Activated naive CD8-positive, alpha-beta T cell treated with anti-CD3 and anti-CD28 coated beads, Interleukin-2, amount 50 U/mL, for 16 hours (primary cell): ENCODE results near the gene PRR30.
A peak's percentile ranks its signal among the peaks of the same experiment; 100 is the strongest.

Experiments
- DNase-seq: peaks from one replicate; pipeline ENCODE4 v3.0.0-alpha.2; 2020; ENCODE audit warnings: low read depth, low spot score

PRR30 gene

GRCh38 chr2:27154488-27154887 is 15.3 kb upstream of the PRR30 start:
- DNase-seq = no peak

- no peak for DNase-seq
Observed at GRCh38 chr2:27152796-27153464, 13.7 kb upstream of the PRR30 start.

- DNase-seq = no peak
Observed at GRCh38 chr2:27152102-27152795, 13.0 kb upstream of the PRR30 start.

GRCh38 chr2:27150639-27151230 is 11.5 kb upstream of the PRR30 start:
- no peak for DNase-seq

GRCh38 chr2:27149570-27150405 is 10.6 kb upstream of the PRR30 start:
- no peak for DNase-seq

GRCh38 chr2:27148801-27149439 is 9.7 kb upstream of the PRR30 start, which contains the start of gene TCF23:
TCF23 (plus strand) TSS chr2:27149004; CDS start chr2:27149134, 130 bp downstream.
- no peak for DNase-seq

GRCh38 chr2:27147935-27148334 is 8.7 kb upstream of the PRR30 start:
- no peak for DNase-seq

GRCh38 chr2:27145682-27146081 is 6.5 kb upstream of the PRR30 start:
- no peak for DNase-seq

GRCh38 chr2:27143285-27143684 is 4.1 kb upstream of the PRR30 start:
- DNase-seq = no peak

- no peak for DNase-seq
Observed at GRCh38 chr2:27138111-27138510, 1.1 kb downstream of the PRR30 start.

- no peak for DNase-seq
Observed at GRCh38 chr2:27137322-27137935, 1.8 kb downstream of the PRR30 start.

GRCh38 chr2:27136751-27137150 is 2.5 kb downstream of the PRR30 start:
- DNase-seq = no peak

- no peak for DNase-seq
Observed at GRCh38 chr2:27135478-27135955, 3.7 kb downstream of the PRR30 start.

- DNase-seq = no peak
Observed at GRCh38 chr2:27134781-27135477, 4.3 kb downstream of the PRR30 start.

- peak; percentile 98 for DNase-seq
Observed at GRCh38 chr2:27133905-27134780, 5.1 kb downstream of the PRR30 start, which contains the start of gene PREB. PREB (minus strand) TSS chr2:27134636; CDS start chr2:27134421, 215 bp downstream.

GRCh38 chr2:27133195-27133875 is 5.9 kb downstream of the PRR30 start:
- no peak for DNase-seq

GRCh38 chr2:27131429-27131828 is 7.8 kb downstream of the PRR30 start:
- DNase-seq = no peak

GRCh38 chr2:27130396-27130795 is 8.8 kb downstream of the PRR30 start:
- DNase-seq = no peak
